HUES48 (cell line): ENCODE measurements around the gene YIPF3.
A peak's percentile ranks its signal among the peaks of the same experiment; 100 is the strongest.

ENCODE experiments used
- H3K27ac ChIP-seq: one replicate; pipeline ENCODE4 v1.7.0; 2013; ENCODE audit warnings: low read depth, low read length, inconsistent platforms
- H3K27me3 ChIP-seq: 2 replicates; pipeline ENCODE4 v1.6.1; 2013; ENCODE audit warnings: mild to moderate bottlenecking, low read length; ENCODE audit not compliant: control insufficient read depth, insufficient read depth
- H3K36me3 ChIP-seq: 2 replicates; pipeline ENCODE4 v1.6.1; 2013; ENCODE audit warnings: low read length; ENCODE audit not compliant: control insufficient read depth, insufficient read depth
- H3K4me1 ChIP-seq: 2 replicates; pipeline ENCODE4 v1.6.1; 2013; ENCODE audit warnings: mild to moderate bottlenecking, low read length; ENCODE audit not compliant: control insufficient read depth, insufficient read depth
- H3K4me3 ChIP-seq: 2 replicates; pipeline ENCODE4 v1.5.1; 2013; ENCODE audit warnings: mild to moderate bottlenecking, low read depth, low read length
- H3K9ac ChIP-seq: 2 replicates; pipeline ENCODE4 v1.6.1; 2013; ENCODE audit warnings: mild to moderate bottlenecking, low read depth, low read length, moderate library complexity
- H3K9me3 ChIP-seq: 2 replicates; pipeline ENCODE4 v1.6.1; 2013; ENCODE audit warnings: low read length; ENCODE audit not compliant: control insufficient read depth, insufficient read depth

YIPF3 gene

GRCh38 chr6:43491750-43492661 lies 24.7 kb downstream of the YIPF3 start:
- Histone ChIP-seq H3K27ac (peak overlapping the region; percentile 23), H3K4me3 (no peak overlapping the region), H3K9ac (no peak overlapping the region), H3K9me3 (no peaks in the 10 kb centered on the region), H3K27me3 (no peaks in the 10 kb centered on the region), H3K4me1 (peaks cover 24% of the 10 kb centered on the region), H3K36me3 (peaks cover 13% of the 10 kb centered on the region; the same call in 1 of the 2 replicates)

GRCh38 chr6:43490523-43490939 lies 26.2 kb downstream of the YIPF3 start:
- H3K4me1 ChIP-seq, result peaks cover 16% of the 10 kb centered on the region
- H3K9me3 ChIP-seq, result no peaks in the 10 kb centered on the region
- H3K36me3 ChIP-seq, result peaks cover 17% of the 10 kb centered on the region; the same call in 1 of the 2 replicates
- H3K27me3 ChIP-seq, result no peaks in the 10 kb centered on the region
- no peak overlapping the region for H3K4me3 ChIP-seq
- H3K27ac ChIP-seq, result no peak overlapping the region
- no peak overlapping the region for H3K9ac ChIP-seq

- H3K4me1 ChIP-seq, result 0 out of 2 replicates have a peak, but pooled peaks cover 12% of the 10 kb centered on the region
- H3K4me3 ChIP-seq, result no peak overlapping the region
- H3K27me3 ChIP-seq, result no peaks in the 10 kb centered on the region
- no peaks in the 10 kb centered on the region for H3K9me3 ChIP-seq
- no peak overlapping the region for H3K9ac ChIP-seq
- peaks cover 17% of the 10 kb centered on the region; the same call in 1 of the 2 replicates for H3K36me3 ChIP-seq
- H3K27ac ChIP-seq, result no peak overlapping the region
Observed at GRCh38 chr6:43489277-43490072, 27.3 kb downstream of the YIPF3 start.

- Histone ChIP-seq H3K9me3 (no peaks in the 10 kb centered on the region), H3K4me3 (no peak overlapping the region), H3K9ac (no peak overlapping the region), H3K36me3 (peaks cover 17% of the 10 kb centered on the region; the same call in 1 of the 2 replicates), H3K27me3 (no peaks in the 10 kb centered on the region), H3K27ac (no peak overlapping the region), H3K4me1 (0 out of 2 replicates have a peak, but pooled peaks cover 12% of the 10 kb centered on the region)
Observed at GRCh38 chr6:43488667-43489276, 28.0 kb downstream of the YIPF3 start.

- H3K9ac ChIP-seq, result no peak overlapping the region
- H3K4me3 ChIP-seq, result 0 out of 2 replicates have a peak overlapping the region, but pooled peaks have one; percentile 6
- H3K27me3 ChIP-seq, result no peaks in the 10 kb centered on the region
- peaks cover 6% of the 10 kb centered on the region; the same call in 1 of the 2 replicates for H3K36me3 ChIP-seq
- no peaks in the 10 kb centered on the region for H3K9me3 ChIP-seq
- H3K27ac ChIP-seq, result peak overlapping the region; percentile 65
- H3K4me1 ChIP-seq, result peaks cover 24% of the 10 kb centered on the region
Observed at GRCh38 chr6:43481591-43482236, 35.0 kb downstream of the YIPF3 start.

GRCh38 chr6:43481075-43481474 lies 35.7 kb downstream of the YIPF3 start:
- Histone ChIP-seq H3K36me3 (0 out of 2 replicates have a peak, but pooled peaks cover 4% of the 10 kb centered on the region), H3K4me3 (no peak overlapping the region), H3K27me3 (no peaks in the 10 kb centered on the region), H3K27ac (peak overlapping the region; percentile 64), H3K9ac (no peak overlapping the region), H3K4me1 (peaks cover 26% of the 10 kb centered on the region), H3K9me3 (no peaks in the 10 kb centered on the region)

- Histone ChIP-seq H3K4me1 (peaks cover 26% of the 10 kb centered on the region), H3K4me3 (peak overlapping the region; percentile 65), H3K36me3 (0 out of 2 replicates have a peak, but pooled peaks cover 4% of the 10 kb centered on the region), H3K9me3 (no peaks in the 10 kb centered on the region), H3K27ac (no peak overlapping the region), H3K27me3 (no peaks in the 10 kb centered on the region), H3K9ac (peak overlapping the region; percentile 26)
Observed at GRCh38 chr6:43478008-43478372, 38.7 kb downstream of the YIPF3 start.

GRCh38 chr6:43477235-43478007 lies 39.3 kb downstream of the YIPF3 start, which contains the start of gene TJAP1:
Gene TJAP1, plus strand, starts transcription at chr6:43477570. Its CDS starts 21,432 bp downstream, at chr6:43499002.
- Histone ChIP-seq H3K27me3 (no peaks in the 10 kb centered on the region), H3K9me3 (no peaks in the 10 kb centered on the region), H3K36me3 (0 out of 2 replicates have a peak, but pooled peaks cover 4% of the 10 kb centered on the region), H3K4me3 (peak within 1 kb of the TSS; percentile 65), H3K27ac (peak within 1 kb of the TSS; percentile 74), H3K9ac (peak within 1 kb of the TSS; percentile 65), H3K4me1 (peaks cover 24% of the 10 kb centered on the region)

GRCh38 chr6:43476746-43477145 lies 40.0 kb downstream of the YIPF3 start:
- no peak overlapping the region for H3K27ac ChIP-seq
- no peaks in the 10 kb centered on the region for H3K27me3 ChIP-seq
- H3K4me1 ChIP-seq, result peaks cover 17% of the 10 kb centered on the region
- H3K9ac ChIP-seq, result no peak overlapping the region
- no peaks in the 10 kb centered on the region for H3K9me3 ChIP-seq
- peak overlapping the region; percentile 65 for H3K4me3 ChIP-seq
- H3K36me3 ChIP-seq, result 0 out of 2 replicates have a peak, but pooled peaks cover 4% of the 10 kb centered on the region
